ENCODE measurements around the gene UBE2U.

- TF ChIP-seq CTCF (IDR thresholded peaks at IDR 0.05; ENCODE audit: low read length), result no peak
- TF ChIP-seq EZH2 (IDR thresholded peaks at IDR 0.05; ENCODE audit: borderline replicate concordance, low read length), result no peak
Measured at GRCh38 chr1:64269558-64269884, 66.1 kb downstream of the UBE2U start.
